Endothelial cell of umbilical vein (primary cell): ENCODE results near the gene ADGRG4. TPM values are rescaled to one million over a fixed set of nuclear protein-coding genes. Genes with fewer than 3 reads are reported as not detected.

ENCODE experiments used
- BruUV-seq: library from RNA; stranded (reverse); fragments of 400-500 nt; replicated peaks from 2 replicates; lab custom pipeline; 2021; lab: Mats Ljungman, UMichigan
- CTCF ChIA-PET: fragments of 300-600, 350-600 bp; sonication (Branson Sonifier 250); formaldehyde crosslinking; loops from one replicate; lab custom pipeline; 2021; ENCODE audit warnings: antibody characterized with exemption, inconsistent platforms; lab: Charles Lee
- POLR2A ChIA-PET: fragments of 300-600, 350-600 bp; sonication (Branson Sonifier 250); formaldehyde crosslinking; loops from one replicate; lab custom pipeline; 2021; ENCODE audit warnings: antibody characterized with exemption, inconsistent platforms; lab: Charles Lee
- DNase-seq: peaks from one replicate; pipeline ENCODE4 v3.0.0-alpha.2; 2011; ENCODE audit warnings: low read depth, low spot score
- FAIRE-seq: peaks from 2 replicates; lab custom pipeline; 2011; peaks lifted over from hg19 to GRCh38; lab: Jason Lieb, UNC
- H2AFZ ChIP-seq: 2 replicates; pipeline ENCODE4 v1.6.0; 2012; ENCODE audit warnings: low read depth, low read length, control low read depth, inconsistent platforms
- H3K27ac ChIP-seq: 2 replicates; pipeline ENCODE4 v1.5.1; 2011; ENCODE audit warnings: low read depth, mild to moderate bottlenecking, control low read depth, low read length, moderate library complexity; ENCODE audit not compliant: insufficient read depth
- H3K27me3 ChIP-seq, 2 experiments: 2 replicates each; pipeline versions ENCODE4 v1.6.0 to v1.6.1; 2011; ENCODE audit warnings: low read length in 2 of 2, mixed read lengths in 1 of 2; ENCODE audit not compliant: control insufficient read depth in 2 of 2, insufficient read depth in 2 of 2
- H3K36me3 ChIP-seq, 2 experiments: 2 replicates in 1 of 2; 3 replicates in 1 of 2; pipeline ENCODE4 v1.5.1; 2011; ENCODE audit warnings: low read length in 2 of 2, mild to moderate bottlenecking in 1 of 2, moderate library complexity in 1 of 2; ENCODE audit not compliant: control insufficient read depth in 2 of 2, insufficient read depth in 2 of 2; ENCODE audit errors: extremely low read depth in 1 of 2
- H3K4me1 ChIP-seq: 3 replicates; pipeline ENCODE4 v1.5.1; 2011; ENCODE audit warnings: mild to moderate bottlenecking, low read length; ENCODE audit not compliant: control insufficient read depth, insufficient read depth; ENCODE audit errors: extremely low read depth
- H3K4me2 ChIP-seq: 2 replicates; pipeline ENCODE4 v1.6.1; 2011; ENCODE audit warnings: low read length, control low read depth, mixed read lengths; ENCODE audit not compliant: insufficient read depth
- H3K4me3 ChIP-seq, 3 experiments: fragments of 200-600 bp in 1 of 3; sonication (generic), shearing (Covaris generic) in 1 of 3; replicated peaks in 1 of 3; 2 replicates each; pipeline ENCODE4 v1.5.1; 2011 to 2016; ENCODE audit warnings: control low read depth in 3 of 3, low read length in 3 of 3, mild to moderate bottlenecking in 2 of 3, inconsistent platforms in 1 of 3, low read depth in 1 of 3, moderate library complexity in 1 of 3; ENCODE audit not compliant: insufficient read depth in 1 of 3
- H3K79me2 ChIP-seq: 2 replicates; pipeline ENCODE4 v1.6.0; 2012; ENCODE audit warnings: low read length, inconsistent platforms; ENCODE audit not compliant: control insufficient read depth, insufficient read depth
- H3K9ac ChIP-seq: replicated peaks from 2 replicates; pipeline ENCODE3; 2011; ENCODE audit warnings: low read length, control low read depth; ENCODE audit not compliant: insufficient read depth; ENCODE audit errors: extremely low read depth
- H3K9me1 ChIP-seq: replicated peaks from 3 replicates; pipeline ENCODE4 v1.6.0; 2011; ENCODE audit warnings: mild to moderate bottlenecking, low read length; ENCODE audit not compliant: control insufficient read depth, insufficient read depth; ENCODE audit errors: extremely low read depth
- H3K9me3 ChIP-seq: replicated peaks from 2 replicates; pipeline ENCODE4 v1.5.1; 2012; ENCODE audit warnings: low read length, inconsistent platforms; ENCODE audit not compliant: control insufficient read depth, insufficient read depth
- H4K20me1 ChIP-seq: replicated peaks from 2 replicates; pipeline ENCODE3; 2011; ENCODE audit warnings: mild to moderate bottlenecking, low read length; ENCODE audit not compliant: control insufficient read depth, insufficient read depth; ENCODE audit errors: extremely low read depth
- EZH2 ChIP-seq: IDR thresholded peaks from 2 replicates; pipeline ENCODE4 v1.6.1; 2012; ENCODE audit warnings: borderline replicate concordance, low read depth, mild to moderate bottlenecking, moderate library complexity, low read length, inconsistent platforms; ENCODE audit not compliant: severe bottlenecking
- FOS ChIP-seq: IDR thresholded peaks from 2 replicates; pipeline ENCODE4 v1.6.1; 2011; ENCODE audit warnings: mild to moderate bottlenecking, low read length, moderate library complexity, borderline replicate concordance; ENCODE audit not compliant: insufficient read depth
- GATA2 ChIP-seq: IDR thresholded peaks from 2 replicates; pipeline ENCODE4 v1.7.0; 2011; ENCODE audit warnings: low read depth, mild to moderate bottlenecking, moderate library complexity, mixed read lengths, low read length; ENCODE audit not compliant: insufficient read length, insufficient read depth
- JUN ChIP-seq: IDR thresholded peaks from 2 replicates; pipeline ENCODE4 v1.6.1; 2011; ENCODE audit warnings: borderline replicate concordance, low read depth; ENCODE audit not compliant: insufficient read length, insufficient read depth
- MYC ChIP-seq: IDR thresholded peaks from one replicate; pipeline ENCODE4 v1.6.1; 2011; ENCODE audit warnings: mild to moderate bottlenecking, low read depth, low read length
- POLR2A ChIP-seq: IDR thresholded peaks from 2 replicates; pipeline ENCODE4 v1.6.1; 2012; ENCODE audit warnings: low read depth, mild to moderate bottlenecking, control low read depth, low read length
- POLR2AphosphoS5 ChIP-seq: IDR thresholded peaks from 2 replicates; pipeline ENCODE4 v1.6.1; 2012; ENCODE audit warnings: low read depth, mild to moderate bottlenecking, control low read depth, low read length, moderate library complexity; ENCODE audit not compliant: insufficient read depth
- dilution Hi-C: fragments of 300-500 bp; cut with MboI; formaldehyde crosslinking; loops from one replicate; pipeline ENCODE4 v1.15.0; 2019; ENCODE audit warnings: low sequenced_read_pairs; ENCODE audit not compliant: extremely low pct_ligation_motif_present
- intact Hi-C: fragments of 100-400 bp; cut with micrococcal nuclease; formaldehyde crosslinking; loops from one replicate; pipeline ENCODE4 v1.10.0; 2022
- polyA plus RNA-seq, 4 experiments: library from polyadenylated mRNA; depleted of rRNA in 3 of 4; stranded (reverse) in 3 of 4; unstranded in 1 of 4; fragments of >200 nt; gene quantifications; 2 replicates each; pipeline versions ENCODE4 v1.2.1 to v1.2.3, GENCODE V29; 2011 to 2012; ENCODE audit warnings: missing spikeins in 1 of 4
- total RNA-seq: library from RNA; stranded (reverse); gene quantifications from 2 replicates; pipeline ENCODE4 v1.2.3, GENCODE V29; 2021
- TF ChIP-seq, protein P1 (sequence below): IDR thresholded peaks from 2 replicates; pipeline ENCODE4 v1.6.1; 2011; ENCODE audit not compliant: insufficient read depth, insufficient read length
- TF ChIP-seq, protein P2 (sequence below), 2 donors: IDR thresholded peaks; 1 replicate in 1 of 2; 2 replicates in 1 of 2; pipeline ENCODE4 v1.5.1; 2011; ENCODE audit warnings: low read length in 2 of 2, mild to moderate bottlenecking in 2 of 2, moderate library complexity in 2 of 2, control low read depth in 1 of 2, inconsistent platforms in 1 of 2, low read depth in 1 of 2; ENCODE audit not compliant: insufficient read depth in 1 of 2; ENCODE audit errors: extremely low read depth in 1 of 2

ADGRG4 gene
- total and polyA plus RNA-seq, 2 donors (not counting 3 experiments of a cell fraction or from before 2014, with no cell fraction given): 0.04 to 0.08 TPM

DNA sequence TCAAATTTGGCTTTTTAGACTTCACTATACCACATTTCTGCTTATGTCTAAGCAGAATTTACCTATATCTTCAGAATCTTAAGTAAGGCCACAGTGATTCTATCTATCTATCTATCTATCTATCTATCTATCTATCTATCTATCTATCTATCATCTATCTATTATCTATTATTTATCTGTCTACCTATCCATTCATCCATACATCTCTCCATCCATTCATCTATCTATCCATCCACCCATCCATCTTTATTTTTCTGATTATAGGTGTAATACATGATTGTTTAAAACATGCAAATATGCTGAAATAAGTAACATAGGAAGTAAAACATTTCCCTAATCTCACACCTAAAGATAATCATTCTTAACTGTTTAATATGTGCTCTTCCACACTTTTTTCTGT lies 18.8 kb downstream of the ADGRG4 start:
- Histone ChIP-seq H3K4me3 (no peak overlapping the region), H3K27ac (no peak overlapping the region), H3K9me3 (no peaks in the 10 kb centered on the region), H2AFZ (no peak overlapping the region), H3K9me1 (no peaks in the 10 kb centered on the region), H3K79me2 (no peaks in the 10 kb centered on the region), H3K4me2 (no peak overlapping the region), H3K4me1 (no peaks in the 10 kb centered on the region), H3K36me3 (no peaks in the 10 kb centered on the region), H3K27me3 (no peaks in the 10 kb centered on the region), H4K20me1 (no peaks in the 10 kb centered on the region), H3K9ac (no peak overlapping the region)
- intact Hi-C loops (no loop called here), dilution Hi-C loops (no loop called here)
- DNase-seq (no peak), FAIRE-seq (no peak)
- ChIA-PET POLR2A (no interaction called here), CTCF (interaction anchor here (1.6 kb wide), 1 partner anchor 11 kb away, joined by 4 read pairs; no protein-coding TSS in a partner anchor)
- no TSS peak for BruUV-seq
- TF ChIP-seq EZH2: no peak
- no peak for TF ChIP-seq GATA2
- no peak for TF ChIP-seq MYC
- TF ChIP-seq FOS: no peak
- TF ChIP-seq POLR2AphosphoS5: no peak
- no peak for TF ChIP-seq JUN
- no peak for TF ChIP-seq POLR2A
- TF ChIP-seq, protein P1, sequence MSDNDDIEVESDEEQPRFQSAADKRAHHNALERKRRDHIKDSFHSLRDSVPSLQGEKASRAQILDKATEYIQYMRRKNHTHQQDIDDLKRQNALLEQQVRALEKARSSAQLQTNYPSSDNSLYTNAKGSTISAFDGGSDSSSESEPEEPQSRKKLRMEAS: no peak
- TF ChIP-seq, protein P2, sequence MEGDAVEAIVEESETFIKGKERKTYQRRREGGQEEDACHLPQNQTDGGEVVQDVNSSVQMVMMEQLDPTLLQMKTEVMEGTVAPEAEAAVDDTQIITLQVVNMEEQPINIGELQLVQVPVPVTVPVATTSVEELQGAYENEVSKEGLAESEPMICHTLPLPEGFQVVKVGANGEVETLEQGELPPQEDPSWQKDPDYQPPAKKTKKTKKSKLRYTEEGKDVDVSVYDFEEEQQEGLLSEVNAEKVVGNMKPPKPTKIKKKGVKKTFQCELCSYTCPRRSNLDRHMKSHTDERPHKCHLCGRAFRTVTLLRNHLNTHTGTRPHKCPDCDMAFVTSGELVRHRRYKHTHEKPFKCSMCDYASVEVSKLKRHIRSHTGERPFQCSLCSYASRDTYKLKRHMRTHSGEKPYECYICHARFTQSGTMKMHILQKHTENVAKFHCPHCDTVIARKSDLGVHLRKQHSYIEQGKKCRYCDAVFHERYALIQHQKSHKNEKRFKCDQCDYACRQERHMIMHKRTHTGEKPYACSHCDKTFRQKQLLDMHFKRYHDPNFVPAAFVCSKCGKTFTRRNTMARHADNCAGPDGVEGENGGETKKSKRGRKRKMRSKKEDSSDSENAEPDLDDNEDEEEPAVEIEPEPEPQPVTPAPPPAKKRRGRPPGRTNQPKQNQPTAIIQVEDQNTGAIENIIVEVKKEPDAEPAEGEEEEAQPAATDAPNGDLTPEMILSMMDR (IDR thresholded peaks at IDR 0.05; ENCODE audit: extremely low read depth in 1 of 2, insufficient read depth in 1 of 2, low read depth in 1 of 2, low read length in 2 of 2): no peak
